Duodenal mucosa (tissue), 2 donors: ENCODE measurements around the gene CHCHD6.

Experiments
- H3K27ac ChIP-seq: one replicate; pipeline ENCODE4 v1.7.0; 2013; ENCODE audit warnings: low read depth, low read length
- H3K27me3 ChIP-seq, 2 donors: one replicate each; pipeline ENCODE4 v1.7.0; 2013; ENCODE audit warnings: low read length in 2 of 2, control low read depth in 1 of 2; ENCODE audit not compliant: insufficient read depth in 2 of 2, control insufficient read depth in 1 of 2
- H3K36me3 ChIP-seq, 2 donors: one replicate each; pipeline ENCODE4 v1.7.0; 2013; ENCODE audit warnings: low read length in 2 of 2, control low read depth in 1 of 2; ENCODE audit not compliant: insufficient read depth in 2 of 2, control insufficient read depth in 1 of 2
- H3K4me1 ChIP-seq, 2 donors: one replicate each; pipeline ENCODE4 v1.7.0; 2013; ENCODE audit warnings: low read length in 2 of 2, control low read depth in 1 of 2; ENCODE audit not compliant: insufficient read depth in 2 of 2, control insufficient read depth in 1 of 2
- H3K4me3 ChIP-seq, 2 donors: one replicate each; pipeline ENCODE4 v1.7.0; 2013; ENCODE audit warnings: low read length in 2 of 2, low read depth in 1 of 2
- H3K9ac ChIP-seq, 2 donors: one replicate each; pipeline ENCODE4 v1.7.0; 2013; ENCODE audit warnings: low read length in 2 of 2, low read depth in 1 of 2
- H3K9me3 ChIP-seq, 2 donors: one replicate each; pipeline ENCODE4 v1.7.0; 2013; ENCODE audit warnings: low read length in 2 of 2, control low read depth in 1 of 2; ENCODE audit not compliant: control insufficient read depth in 1 of 2

The CHCHD6 gene

GRCh38 chr3:126703512-126704493 lies at the start of gene CHCHD6:
Gene CHCHD6, plus strand, starts transcription at chr3:126704240. Its CDS starts 73 bp downstream, at chr3:126704313.
- Histone ChIP-seq H3K4me1 (peaks cover 4 to 11% of the 10 kb centered on the region in 2 donors), H3K9me3 (no peaks in the 10 kb centered on the region), H3K27me3 (no peaks in the 10 kb centered on the region), H3K36me3 (no peaks in the 10 kb centered on the region), H3K27ac (no peak within 1 kb of the TSS), H3K4me3 (peak within 1 kb of the TSS; percentile 68 to 86), H3K9ac (peak within 1 kb of the TSS; percentile 42 to 58)

- Histone ChIP-seq H3K9me3 (no peaks in the 10 kb centered on the region), H3K27ac (no peak within 1 kb of the TSS), H3K4me3 (peak within 1 kb of the TSS; percentile 57 to 75), H3K27me3 (no peaks in the 10 kb centered on the region), H3K36me3 (no peaks in the 10 kb centered on the region), H3K4me1 (peaks cover 0 to 4% of the 10 kb centered on the region in 2 donors), H3K9ac (peak within 1 kb of the TSS in 1 of 2 donors; percentile 40)
Measured at GRCh38 chr3:126654571-126655383, 49.3 kb upstream of the CHCHD6 start, which contains the start of gene TXNRD3. Gene TXNRD3, minus strand, starts transcription at chr3:126655124.

- Histone ChIP-seq H3K36me3 (no peaks in the 10 kb centered on the region), H3K4me1 (peaks cover 0 to 4% of the 10 kb centered on the region in 2 donors), H3K27me3 (peaks cover 0 to 5% of the 10 kb centered on the region in 2 donors), H3K4me3 (no peak overlapping the region), H3K27ac (no peak overlapping the region), H3K9ac (no peak overlapping the region), H3K9me3 (no peaks in the 10 kb centered on the region)
Measured at GRCh38 chr3:126655887-126656286, 48.2 kb upstream of the CHCHD6 start.

GRCh38 chr3:126656371-126657134 lies 47.5 kb upstream of the CHCHD6 start:
- Histone ChIP-seq H3K9ac (no peak overlapping the region), H3K27ac (no peak overlapping the region), H3K9me3 (no peaks in the 10 kb centered on the region), H3K27me3 (peaks cover 3 to 5% of the 10 kb centered on the region in 2 donors), H3K36me3 (no peaks in the 10 kb centered on the region), H3K4me3 (no peak overlapping the region), H3K4me1 (peaks cover 0 to 4% of the 10 kb centered on the region in 2 donors)

GRCh38 chr3:126657901-126658300 lies 46.1 kb upstream of the CHCHD6 start:
- Histone ChIP-seq H3K9me3 (no peaks in the 10 kb centered on the region), H3K27me3 (peaks cover 7 to 16% of the 10 kb centered on the region in 2 donors), H3K4me3 (no peak overlapping the region), H3K27ac (no peak overlapping the region), H3K9ac (no peak overlapping the region), H3K36me3 (no peaks in the 10 kb centered on the region), H3K4me1 (peaks cover 0 to 4% of the 10 kb centered on the region in 2 donors)

GRCh38 chr3:126658584-126658983 lies 45.5 kb upstream of the CHCHD6 start:
- Histone ChIP-seq H3K27ac (no peak overlapping the region), H3K9me3 (no peaks in the 10 kb centered on the region), H3K9ac (no peak overlapping the region), H3K27me3 (peaks cover 11 to 16% of the 10 kb centered on the region in 2 donors), H3K4me3 (no peak overlapping the region), H3K4me1 (peaks cover 0 to 4% of the 10 kb centered on the region in 2 donors), H3K36me3 (no peaks in the 10 kb centered on the region)

- H3K9ac ChIP-seq = no peak overlapping the region
- H3K36me3 ChIP-seq = no peaks in the 10 kb centered on the region
- H3K27ac ChIP-seq = no peak overlapping the region
- H3K4me3 ChIP-seq = no peak overlapping the region
- H3K27me3 ChIP-seq = peaks cover 11 to 16% of the 10 kb centered on the region in 2 donors
- H3K4me1 ChIP-seq = no peaks in the 10 kb centered on the region
- H3K9me3 ChIP-seq = no peaks in the 10 kb centered on the region
Measured at GRCh38 chr3:126659915-126660886, 43.8 kb upstream of the CHCHD6 start.

GRCh38 chr3:126661532-126662364 lies 42.3 kb upstream of the CHCHD6 start:
- H3K27me3 ChIP-seq = peaks cover 11 to 16% of the 10 kb centered on the region in 2 donors
- H3K4me3 ChIP-seq = no peak overlapping the region
- H3K9me3 ChIP-seq = no peaks in the 10 kb centered on the region
- H3K4me1 ChIP-seq = no peaks in the 10 kb centered on the region
- H3K9ac ChIP-seq = no peak overlapping the region
- H3K36me3 ChIP-seq = no peaks in the 10 kb centered on the region
- H3K27ac ChIP-seq = no peak overlapping the region
